ENCODE measurements around the gene SLC26A8. TPM values are rescaled to one million over a fixed set of nuclear protein-coding genes. Genes with fewer than 3 reads are reported as not detected.

SLC26A8 gene
- total and polyA plus RNA-seq, 4 donors = 0.03 to 0.33 (median 0.18) TPM

- peaks cover 0 to 12% (median 1%) of the 10 kb centered on the region in 4 donors for H3K4me1 ChIP-seq (ENCODE audit: control insufficient read depth in 4 of 4, insufficient read depth in 4 of 4, low read length in 3 of 4)
- TF ChIP-seq YY1 (IDR thresholded peaks at IDR 0.05) = no peak
- no peak for TF ChIP-seq ATF3 (IDR thresholded peaks at IDR 0.05)
- TF ChIP-seq GABPA (IDR thresholded peaks at IDR 0.05 in 1 of 2, conservative IDR thresholded peaks at IDR 0.05 in 1 of 2) = no peak
- TF ChIP-seq RAD21 (IDR thresholded peaks at IDR 0.05) = no peak
Observed at GRCh38 chr6:36054415-36054814, 30.0 kb upstream of the SLC26A8 start.

GRCh38 chr6:36053878-36054277, 29.4 kb upstream of the SLC26A8 start:
- H3K9me3 ChIP-seq (ENCODE audit: control insufficient read depth in 4 of 4, low read length in 3 of 4) = no peaks in the 10 kb centered on the region
- H3K27ac ChIP-seq (ENCODE audit: low read depth in 1 of 2, low read length in 2 of 2) = no peak overlapping the region
- H3K4me1 ChIP-seq (ENCODE audit: control insufficient read depth in 4 of 4, insufficient read depth in 4 of 4, low read length in 3 of 4) = peaks cover 0 to 12% (median 1%) of the 10 kb centered on the region in 4 donors
- no peaks in the 10 kb centered on the region for H3K27me3 ChIP-seq (ENCODE audit: control insufficient read depth in 4 of 4, insufficient read depth in 4 of 4, low read length in 3 of 4)
- H3K4me3 ChIP-seq (ENCODE audit: low read depth in 1 of 3, low read length in 3 of 3) = no peak overlapping the region
- 75% methylated on average over 2 of the region's 2 CpGs for WGBS
- no peak for DNase-seq (ENCODE audit: low spot score)
- peaks cover 2 to 10% (median 5%) of the 10 kb centered on the region in 4 donors for H3K36me3 ChIP-seq (ENCODE audit: control insufficient read depth in 4 of 4, insufficient read depth in 3 of 4, low read depth in 1 of 4, low read length in 3 of 4)
- TF ChIP-seq GABPA (IDR thresholded peaks at IDR 0.05 in 1 of 2, conservative IDR thresholded peaks at IDR 0.05 in 1 of 2) (no peak), HNF4G (IDR thresholded peaks at IDR 0.05) (no peak), TAF1 (conservative IDR thresholded peaks at IDR 0.05) (no peak), FOXA1 (IDR thresholded peaks at IDR 0.05) (no peak), HNF4A (conservative IDR thresholded peaks at IDR 0.05) (no peak), ATF3 (IDR thresholded peaks at IDR 0.05) (no peak), CTCF (IDR thresholded peaks at IDR 0.05; ENCODE audit: low read depth, low read length, missing input control) (no peak), REST (IDR thresholded peaks at IDR 0.05) (no peak), FOXA2 (IDR thresholded peaks at IDR 0.05) (no peak), RAD21 (IDR thresholded peaks at IDR 0.05) (no peak), YY1 (IDR thresholded peaks at IDR 0.05) (no peak), SP1 (IDR thresholded peaks at IDR 0.05) (no peak), ZBTB33 (IDR thresholded peaks at IDR 0.05) (no peak), MAX (IDR thresholded peaks at IDR 0.05) (no peak), EGR1 (IDR thresholded peaks at IDR 0.05; ENCODE audit: low read depth in 2 of 2) (no peak), NR2F2 (IDR thresholded peaks at IDR 0.05) (no peak), RXRA (IDR thresholded peaks at IDR 0.05) (no peak), JUND (IDR thresholded peaks at IDR 0.05) (no peak)
- no peak overlapping the region for H3K9ac ChIP-seq (ENCODE audit: low read depth in 1 of 2, low read length in 2 of 2)

More at GRCh38 chr6:36054415-36054814, 30.0 kb upstream of the SLC26A8 start:
- Histone ChIP-seq H3K27ac (ENCODE audit: low read depth in 1 of 2, low read length in 2 of 2) (no peak overlapping the region), H3K27me3 (ENCODE audit: control insufficient read depth in 4 of 4, insufficient read depth in 4 of 4, low read length in 3 of 4) (no peaks in the 10 kb centered on the region), H3K36me3 (ENCODE audit: control insufficient read depth in 4 of 4, insufficient read depth in 3 of 4, low read depth in 1 of 4, low read length in 3 of 4) (peaks cover 2 to 13% (median 6%) of the 10 kb centered on the region in 4 donors), H3K9me3 (ENCODE audit: control insufficient read depth in 4 of 4, low read length in 3 of 4) (no peaks in the 10 kb centered on the region), H3K9ac (ENCODE audit: low read depth in 1 of 2, low read length in 2 of 2) (no peak overlapping the region), H3K4me3 (ENCODE audit: low read depth in 1 of 3, low read length in 3 of 3) (no peak overlapping the region)
- 89% methylated on average over 2 of the region's 2 CpGs for WGBS
- no peak for DNase-seq (ENCODE audit: low spot score)

Measured in liver (tissue), 9 donors.